ENCODE measurements around the gene MEP1A. TPM values are rescaled to one million over a fixed set of nuclear protein-coding genes. Genes with fewer than 3 reads are reported as not detected.
"Not testable (repeated sequence)": the region's sequence is repeated elsewhere in the genome, so short reads cannot be mapped to it uniquely, and the experiment has no call there.

MEP1A gene, protein sequence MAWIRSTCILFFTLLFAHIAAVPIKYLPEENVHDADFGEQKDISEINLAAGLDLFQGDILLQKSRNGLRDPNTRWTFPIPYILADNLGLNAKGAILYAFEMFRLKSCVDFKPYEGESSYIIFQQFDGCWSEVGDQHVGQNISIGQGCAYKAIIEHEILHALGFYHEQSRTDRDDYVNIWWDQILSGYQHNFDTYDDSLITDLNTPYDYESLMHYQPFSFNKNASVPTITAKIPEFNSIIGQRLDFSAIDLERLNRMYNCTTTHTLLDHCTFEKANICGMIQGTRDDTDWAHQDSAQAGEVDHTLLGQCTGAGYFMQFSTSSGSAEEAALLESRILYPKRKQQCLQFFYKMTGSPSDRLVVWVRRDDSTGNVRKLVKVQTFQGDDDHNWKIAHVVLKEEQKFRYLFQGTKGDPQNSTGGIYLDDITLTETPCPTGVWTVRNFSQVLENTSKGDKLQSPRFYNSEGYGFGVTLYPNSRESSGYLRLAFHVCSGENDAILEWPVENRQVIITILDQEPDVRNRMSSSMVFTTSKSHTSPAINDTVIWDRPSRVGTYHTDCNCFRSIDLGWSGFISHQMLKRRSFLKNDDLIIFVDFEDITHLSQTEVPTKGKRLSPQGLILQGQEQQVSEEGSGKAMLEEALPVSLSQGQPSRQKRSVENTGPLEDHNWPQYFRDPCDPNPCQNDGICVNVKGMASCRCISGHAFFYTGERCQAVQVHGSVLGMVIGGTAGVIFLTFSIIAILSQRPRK
- total RNA-seq: 1,000 to 10,000 TPM in 1 of 4 donors, 100 to 1,000 TPM in 2, 10 to 100 TPM in 1; 16.5 to 2,426 (median 830) TPM

- Histone ChIP-seq H3K4me3 (peak within 1 kb of the TSS in 3 of 4 donors; percentile 21 to 54 (median 54)), H3K27me3 (no peaks in the 10 kb centered on the region), H3K36me3 (no peaks in the 10 kb centered on the region), H3K27ac (peak within 1 kb of the TSS in 2 of 4 donors; percentile 38 to 51), H3K4me1 (peaks cover 0 to 15% (median 0%) of the 10 kb centered on the region in 4 donors), H3K9me3 (no peaks in the 10 kb centered on the region)
- TF ChIP-seq CTCF (IDR thresholded peaks at IDR 0.05): no peak
- peak; percentile 72 to 76 for TF ChIP-seq POLR2A (IDR thresholded peaks at IDR 0.05)
- no peak for DNase-seq
Measured at GRCh38 chr6:46793138-46793537, at the start of gene MEP1A. Gene MEP1A, plus strand, starts transcription at chr6:46793389. Its CDS starts 10 bp downstream, at chr6:46793399.

DNA sequence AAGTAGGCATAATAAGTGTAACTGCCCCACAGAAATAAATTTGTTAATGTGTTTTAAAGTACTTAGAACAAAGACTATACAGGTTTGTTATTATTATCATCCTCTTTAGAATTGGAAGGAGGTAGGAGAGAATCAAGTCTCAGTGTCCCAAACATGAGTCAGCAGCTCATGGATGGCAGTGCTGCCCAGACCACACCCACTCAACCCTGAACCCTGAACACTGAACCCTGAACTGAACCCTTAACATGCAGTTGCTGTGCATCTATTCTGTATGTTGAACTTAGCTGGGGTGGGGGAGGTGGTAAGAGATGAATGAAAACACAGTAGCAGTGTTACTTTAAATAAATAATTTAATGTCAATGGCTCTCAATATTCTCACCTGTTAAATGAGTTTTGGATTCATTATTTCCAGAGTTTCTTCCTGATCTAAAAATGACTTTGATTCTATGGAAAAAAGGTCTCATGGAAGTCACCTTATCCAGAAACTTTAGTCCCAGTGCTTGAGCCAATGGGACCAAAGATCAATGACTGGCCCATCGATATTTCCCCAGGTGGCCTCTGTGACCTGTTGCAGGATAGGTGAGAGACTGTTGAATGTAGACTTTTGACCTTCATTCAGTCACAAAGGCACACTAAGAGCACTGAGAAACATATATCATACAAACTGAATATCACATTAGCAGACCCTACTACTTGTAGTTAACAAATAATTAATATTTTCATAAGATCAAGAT, 49.6 kb upstream of the MEP1A start:
- no peaks in the 10 kb centered on the region for H3K9me3 ChIP-seq
- peak in 1 of 3 donors; percentile 66 for DNase-seq

GRCh38 chr6:46744159-46744725, 48.9 kb upstream of the MEP1A start:
- not testable (repeated sequence) for H3K4me3 ChIP-seq, DNase-seq, H3K9me3 ChIP-seq

More for the DNA sequence above, 49.6 kb upstream of the MEP1A start:
- Histone ChIP-seq H3K27ac (no peak overlapping the region), H3K27me3 (no peaks in the 10 kb centered on the region), H3K4me3 (no peak overlapping the region), H3K4me1 (no peaks in the 10 kb centered on the region), H3K36me3 (no peaks in the 10 kb centered on the region)
- TF ChIP-seq CTCF (IDR thresholded peaks at IDR 0.05) (no peak), POLR2A (IDR thresholded peaks at IDR 0.05) (no peak)

GRCh38 chr6:46745973-46746372, 47.2 kb upstream of the MEP1A start:
- Histone ChIP-seq H3K4me1 (no peaks in the 10 kb centered on the region), H3K4me3 (no peak overlapping the region), H3K27ac (no peak overlapping the region), H3K9me3 (no peaks in the 10 kb centered on the region), H3K36me3 (no peaks in the 10 kb centered on the region), H3K27me3 (no peaks in the 10 kb centered on the region)
- TF ChIP-seq POLR2A (IDR thresholded peaks at IDR 0.05) (no peak), CTCF (IDR thresholded peaks at IDR 0.05) (no peak)
- DNase-seq: no peak

More at GRCh38 chr6:46744159-46744725, 48.9 kb upstream of the MEP1A start:
- H3K27ac ChIP-seq, H3K36me3 ChIP-seq, H3K27me3 ChIP-seq, H3K4me1 ChIP-seq: not testable (repeated sequence)

DNA sequence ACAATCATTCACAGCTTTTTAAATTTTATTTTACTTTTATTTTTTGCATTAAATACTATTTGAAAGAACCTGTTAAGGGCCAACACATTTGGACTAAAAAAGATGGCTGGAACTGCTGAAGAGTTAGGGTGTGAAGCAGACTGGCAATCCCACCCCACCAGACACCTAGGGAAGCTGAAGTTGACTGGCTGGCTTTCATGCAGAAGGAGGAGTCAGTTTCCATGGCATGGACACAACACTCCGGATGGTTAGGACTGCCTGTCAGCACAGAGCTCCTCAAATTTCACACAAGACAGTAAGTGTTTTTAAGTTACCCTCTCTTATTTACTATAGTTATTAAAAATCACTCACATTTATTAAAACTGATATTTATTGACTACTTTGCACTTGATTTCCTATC, 46.5 kb upstream of the MEP1A start, which contains the start of gene ANKRD66:
Gene ANKRD66, plus strand, starts transcription at position 238 of the 400 bp plus-strand sequence. CDS start 5,016 bp downstream, outside the sequence.
- H3K4me1 ChIP-seq: no peaks in the 10 kb centered on the region
- H3K36me3 ChIP-seq: no peaks in the 10 kb centered on the region
- H3K27ac ChIP-seq: no peak within 1 kb of the TSS
- H3K27me3 ChIP-seq: no peaks in the 10 kb centered on the region
- TF ChIP-seq CTCF (IDR thresholded peaks at IDR 0.05) (no peak), POLR2A (IDR thresholded peaks at IDR 0.05) (no peak)
- H3K4me3 ChIP-seq: no peak within 1 kb of the TSS
- no peaks in the 10 kb centered on the region for H3K9me3 ChIP-seq
- no peak for DNase-seq
